OCI-LY7 (cell line): Measurements from ENCODE around the gene HCST. TPM values are rescaled to one million over a fixed set of nuclear protein-coding genes. Genes with fewer than 3 reads are reported as not detected.

Source experiments
- Bru-seq: library from RNA; stranded (reverse); fragments of 400-500 nt; gene quantifications from one replicate; lab custom pipeline; 2021; lab: Mats Ljungman, UMichigan
- BruChase-seq, 2 experiments: library from RNA; stranded (reverse); fragments of 400-500 nt; gene quantifications; one replicate each; lab custom pipeline; 2021; lab: Mats Ljungman, UMichigan
- BruUV-seq: library from RNA; stranded (reverse); fragments of 400-500 nt; replicated peaks from 2 replicates; lab custom pipeline; 2021; lab: Mats Ljungman, UMichigan
- CTCF ChIA-PET: fragments of 300-600 bp; sonication (Branson Sonifier 250); formaldehyde crosslinking; loops from one replicate; lab custom pipeline; 2022; ENCODE audit warnings: antibody characterized with exemption; ENCODE audit not compliant: unreplicated experiment; lab: Charles Lee
- POLR2A ChIA-PET: fragments of 300-600 bp; sonication (Branson Sonifier 250); formaldehyde crosslinking; loops from one replicate; lab custom pipeline; 2022; ENCODE audit warnings: antibody characterized with exemption; lab: Charles Lee
- DNase-seq: peaks from one replicate; pipeline ENCODE4 v3.0.0-alpha.2; 2015; ENCODE audit warnings: low spot score
- H2AFZ ChIP-seq: fragments of 200-600 bp; sonication (generic), shearing (Covaris generic); 2 replicates; pipeline ENCODE4 v1.6.1; 2014; ENCODE audit warnings: mild to moderate bottlenecking, antibody characterized with exemption, low read length, moderate library complexity
- H3K27ac ChIP-seq: fragments of 200-600 bp; sonication (generic); 2 replicates; pipeline ENCODE4 v1.5.1; 2014; ENCODE audit warnings: mixed run types, low read depth, mild to moderate bottlenecking, moderate library complexity, low read length, inconsistent platforms; ENCODE audit not compliant: poor library complexity, severe bottlenecking
- H3K36me3 ChIP-seq: fragments of 200-600 bp; sonication (generic); 2 replicates; pipeline ENCODE4 v1.6.1; 2014; ENCODE audit warnings: mild to moderate bottlenecking, antibody characterized with exemption, low read length, moderate library complexity, mixed read lengths; ENCODE audit not compliant: insufficient read depth
- H3K4me1 ChIP-seq: fragments of 200-600 bp; sonication (generic); 2 replicates; pipeline ENCODE4 v1.5.1; 2014; ENCODE audit warnings: mild to moderate bottlenecking, low read length; ENCODE audit not compliant: insufficient read depth, poor library complexity, severe bottlenecking
- H3K4me2 ChIP-seq: fragments of 200-600 bp; sonication (generic); 2 replicates; pipeline ENCODE4 v1.6.1; 2014; ENCODE audit warnings: mild to moderate bottlenecking, low read length
- H3K4me3 ChIP-seq: fragments of 200-600 bp; sonication (generic); 2 replicates; pipeline ENCODE4 v1.5.1; 2014; ENCODE audit warnings: mild to moderate bottlenecking, low read depth, low read length; ENCODE audit not compliant: poor library complexity, severe bottlenecking
- H3K79me2 ChIP-seq: fragments of 200-600 bp; sonication (generic); 2 replicates; pipeline ENCODE4 v1.6.1; 2016; ENCODE audit warnings: low read depth, mild to moderate bottlenecking, low read length, moderate library complexity, mixed read lengths; ENCODE audit not compliant: insufficient read depth
- H3K9me2 ChIP-seq: fragments of 200-600 bp; sonication (generic); 2 replicates; pipeline ENCODE4 v1.6.1; 2016; ENCODE audit warnings: mild to moderate bottlenecking, low read length, mixed read lengths; ENCODE audit not compliant: insufficient read depth
- H3K9me3 ChIP-seq: fragments of 200-600 bp; sonication (generic); 2 replicates; pipeline ENCODE4 v1.6.1; 2014; ENCODE audit warnings: mild to moderate bottlenecking, mixed run types, low read length, mixed read lengths
- H4K20me1 ChIP-seq: fragments of 200-600 bp; sonication (generic); 2 replicates; pipeline ENCODE4 v1.6.1; 2014; ENCODE audit warnings: mild to moderate bottlenecking, antibody characterized with exemption, low read length, moderate library complexity, mixed read lengths; ENCODE audit not compliant: insufficient read depth
- CTCF ChIP-seq: fragments of 200-600 bp; sonication (generic); conservative IDR thresholded peaks from 2 replicates; pipeline ENCODE4 v1.5.1; 2014; ENCODE audit warnings: mild to moderate bottlenecking, antibody characterized with exemption, low read length, moderate library complexity, mixed read lengths
- EZH2phosphoT487 ChIP-seq: fragments of 200-600 bp; sonication (generic); IDR thresholded peaks from 2 replicates; pipeline ENCODE4 v1.6.1; 2018; ENCODE audit warnings: low read depth, borderline replicate concordance, mild to moderate bottlenecking, mixed run types, antibody characterized with exemption, low read length, moderate library complexity, mixed read lengths
- intact Hi-C: fragments of 100-400 bp; cut with micrococcal nuclease; formaldehyde crosslinking; loops from one replicate; pipeline ENCODE4 v1.10.0; 2022; ENCODE audit not compliant: unreplicated experiment
- long read RNA-seq: library from polyadenylated mRNA; stranded (forward); transcript quantifications from one replicate; pipeline ENCODE4 v2.0.0, GENCODE V29; 2022
- total RNA-seq, 2 experiments: library from RNA; depleted of rRNA in 1 of 2; stranded (reverse); fragments of >200 nt in 1 of 2; shearing (Covaris generic) in 1 of 2; gene quantifications; 2 replicates each; pipeline ENCODE4 v1.2.3, GENCODE V29; 2014 to 2022

Gene HCST
- total RNA-seq (2014; rRNA removed; shearing (Covaris generic)) (8.1 and 15.0 TPM in 2 replicates), total RNA-seq (2022) (25.2 and 36.0 TPM in 2 replicates), Bru-seq, nascent RNA (percentile 59 among the genes with signal in this experiment), BruChase-seq, experiment 1, labeled RNA remaining after a 6-hour chase (percentile 61 among the genes with signal in this experiment), BruChase-seq, experiment 2, labeled RNA remaining after a 2-hour chase (percentile 50 among the genes with signal in this experiment)
- long read RNA-seq, transcript HCST-202 (4 exons, 445 nt) = minor isoform, 11 of 28 reads
- long read RNA-seq, transcript HCST-201 (4 exons, 613 nt) = major isoform, 13 of 28 reads
- long read RNA-seq, partial matches to known transcripts = 2 of 28 reads
- long read RNA-seq, other reads (novel, unspliced or antisense) = 2 of 28 reads

GRCh38 chr19:35901854-35902661 is at the start of gene HCST:
Gene HCST, plus strand, starts transcription at chr19:35902529. Its CDS starts 65 bp downstream, at chr19:35902594.
- no peaks in the 10 kb centered on the region for H3K9me3 ChIP-seq
- peaks cover 30% of the 10 kb centered on the region for H3K79me2 ChIP-seq
- H3K4me2 ChIP-seq = peak within 1 kb of the TSS; percentile 99
- H3K27ac ChIP-seq = peak within 1 kb of the TSS; percentile 87
- H3K4me1 ChIP-seq = peaks cover 56% of the 10 kb centered on the region
- BruUV-seq = no TSS peak
- intact Hi-C loops = loop anchor here (2.0 to 5.0 kb wide), 3 partner anchors 145 to 160 kb away; partner anchors contain the start of genes HSPB6, IGFLR1, PROSER3 and THAP8
- no peaks in the 10 kb centered on the region for H4K20me1 ChIP-seq
- H3K36me3 ChIP-seq = peaks cover 21% of the 10 kb centered on the region
- H2AFZ ChIP-seq = peak within 1 kb of the TSS; percentile 47; the same call in 1 of the 2 replicates
- peak within 1 kb of the TSS; percentile 77 for H3K4me3 ChIP-seq
- no peaks in the 10 kb centered on the region for H3K9me2 ChIP-seq
- CTCF ChIA-PET = no interaction called here
- peak; percentile 77 for DNase-seq
- POLR2A ChIA-PET = no interaction called here
- TF ChIP-seq EZH2phosphoT487 = no peak
- no peak for TF ChIP-seq CTCF

- intact Hi-C loops = no loop called here
- Histone ChIP-seq H4K20me1 (no peaks in the 10 kb centered on the region), H3K4me1 (peaks cover 19% of the 10 kb centered on the region), H3K79me2 (no peaks in the 10 kb centered on the region), H3K4me3 (no peak overlapping the region), H3K9me2 (no peaks in the 10 kb centered on the region), H3K4me2 (no peak overlapping the region), H3K9me3 (no peaks in the 10 kb centered on the region), H3K36me3 (no peaks in the 10 kb centered on the region), H3K27ac (no peak overlapping the region), H2AFZ (no peak overlapping the region)
- POLR2A ChIA-PET = interaction anchor here (0.6 kb wide), 2 partner anchors 16 to 78 kb away, joined by 3 read pairs; no protein-coding TSS in a partner anchor
- no peak for TF ChIP-seq CTCF
- no peak for TF ChIP-seq EZH2phosphoT487
- CTCF ChIA-PET = no interaction called here
- no peak for DNase-seq
- BruUV-seq = no TSS peak
Measured at GRCh38 chr19:35853038-35853756, 49.1 kb upstream of the HCST start.
